Lung (tissue), 12 donors: ENCODE data around the gene RAB11FIP2. TPM values are rescaled to one million over a fixed set of nuclear protein-coding genes. Genes with fewer than 3 reads are reported as not detected.

ENCODE experiments used
- ATAC-seq: fragments of 200-7000 bp; cut with Tn5 transposase; one replicate; pipeline ENCODE4 v1.9.1; 2020; ENCODE audit warnings: moderate number of reproducible peaks; ENCODE audit not compliant: insufficient read depth, low FRiP score
- DNase-seq, 3 donors: peaks; one replicate each; pipeline ENCODE4 v3.0.0-alpha.2; 2013 to 2017
- H3K27ac ChIP-seq, 2 donors: one replicate each; pipeline ENCODE4 v1.5.1; 2013; ENCODE audit warnings: mild to moderate bottlenecking in 2 of 2, moderate library complexity in 2 of 2, control low read depth in 1 of 2, inconsistent platforms in 1 of 2, low read depth in 1 of 2, low read length in 1 of 2
- H3K27me3 ChIP-seq, 3 donors: one replicate each; pipeline ENCODE4 v1.5.1; 2013; ENCODE audit warnings: low read length in 2 of 3; ENCODE audit not compliant: control insufficient read depth in 3 of 3, insufficient read depth in 3 of 3
- H3K36me3 ChIP-seq, 4 donors: one replicate each; pipeline ENCODE4 v1.5.1; 2013; ENCODE audit warnings: low read length in 4 of 4, mild to moderate bottlenecking in 1 of 4, moderate library complexity in 1 of 4; ENCODE audit not compliant: control insufficient read depth in 4 of 4, insufficient read depth in 4 of 4
- H3K4me1 ChIP-seq, 5 donors: one replicate each; pipeline ENCODE4 v1.5.1; 2013; ENCODE audit warnings: low read length in 5 of 5, mild to moderate bottlenecking in 2 of 5, moderate library complexity in 1 of 5; ENCODE audit not compliant: control insufficient read depth in 5 of 5, insufficient read depth in 5 of 5
- H3K4me3 ChIP-seq: one replicate; pipeline ENCODE4 v1.5.1; 2013; ENCODE audit warnings: mild to moderate bottlenecking, control low read depth, moderate library complexity
- H3K9ac ChIP-seq, 2 donors: one replicate each; pipeline ENCODE4 v1.5.1; 2013; ENCODE audit warnings: low read length in 2 of 2, control low read depth in 1 of 2; ENCODE audit not compliant: insufficient read depth in 1 of 2
- H3K9me3 ChIP-seq, 4 donors: one replicate each; pipeline ENCODE4 v1.5.1; 2013; ENCODE audit warnings: low read length in 3 of 4, mild to moderate bottlenecking in 1 of 4, moderate library complexity in 1 of 4; ENCODE audit not compliant: control insufficient read depth in 4 of 4, insufficient read depth in 3 of 4
- CTCF ChIP-seq: IDR thresholded peaks from 2 replicates; pipeline ENCODE4 v1.5.1; 2012; ENCODE audit warnings: mild to moderate bottlenecking; ENCODE audit errors: control extremely low read depth, extremely low read depth
- WGBS, 2 donors: extraction: QIAGEN DNeasy Blood & Tissue Kit; methylation state at CpG; one replicate each; pipeline ENCODE4 v1.1.7; 2013; 5-methylcytosine and 5-hydroxymethylcytosine counted together
- polyA plus RNA-seq, 2 donors: library from polyadenylated mRNA; stranded (reverse); fragments of 200-250 nt; gene quantifications; one replicate each; pipeline ENCODE4 v1.2.1, GENCODE V29; 2013
- total RNA-seq, 2 donors: library from RNA; depleted of rRNA in 1 of 2; stranded (reverse); fragments of >200 nt in 1 of 2; gene quantifications; one replicate each; pipeline ENCODE4 v1.2.1, GENCODE V29; 2014 to 2021
- donor health status: control.
- donor health status: control.
- donor health status: Bipolar disorder and iron deficiency.
- donor health status: healthy.
- donor health status: DM: yes; HTN: yes; CAD: no.

Gene RAB11FIP2
- total and polyA plus RNA-seq, 4 donors: 4.2 to 52.4 (median 12.8) TPM

GRCh38 chr10:117994771-117995170 is 52.0 kb downstream of the RAB11FIP2 start:
- Histone ChIP-seq H3K36me3 (peaks cover 0 to 9% (median 0%) of the 10 kb centered on the region in 4 donors), H3K9me3 (no peaks in the 10 kb centered on the region), H3K27me3 (no peaks in the 10 kb centered on the region), H3K27ac (no peak overlapping the region), H3K4me3 (no peak overlapping the region), H3K9ac (no peak overlapping the region), H3K4me1 (no peaks in the 10 kb centered on the region)
- DNase-seq (no peak), ATAC-seq (no peak)
- no peak for TF ChIP-seq CTCF
- WGBS, 2 donors: 97 to 100% methylated on average over 2 of the region's 2 CpGs

- Histone ChIP-seq H3K9ac (no peak overlapping the region), H3K4me3 (no peak overlapping the region), H3K9me3 (peaks cover 0 to under 1% (median 0%) of the 10 kb centered on the region in 4 donors), H3K4me1 (no peaks in the 10 kb centered on the region), H3K27me3 (no peaks in the 10 kb centered on the region), H3K27ac (no peak overlapping the region), H3K36me3 (peaks cover 0 to 9% (median 0%) of the 10 kb centered on the region in 4 donors)
- DNase-seq (no peak), ATAC-seq (no peak)
- 93% methylated on average over 4 of the region's 4 CpGs for WGBS, 2 donors
- no peak for TF ChIP-seq CTCF
These were observed 53.6 kb downstream of the RAB11FIP2 start for GRCh38 chr10:117993166-117993565.

- H3K4me3 ChIP-seq: no peak overlapping the region
- no peak overlapping the region for H3K9ac ChIP-seq
- no peak for TF ChIP-seq CTCF
- peaks cover 0 to 4% (median 0%) of the 10 kb centered on the region in 4 donors for H3K9me3 ChIP-seq
- peaks cover 0 to 4% (median 0%) of the 10 kb centered on the region in 4 donors for H3K36me3 ChIP-seq
- no peaks in the 10 kb centered on the region for H3K4me1 ChIP-seq
- no peaks in the 10 kb centered on the region for H3K27me3 ChIP-seq
- DNase-seq (no peak), ATAC-seq (no peak)
- H3K27ac ChIP-seq: no peak overlapping the region
- WGBS, 2 donors: 92 to 94% methylated on average over 8 of the region's 8 CpGs
These were observed 55.0 kb downstream of the RAB11FIP2 start for GRCh38 chr10:117991701-117992100.

GRCh38 chr10:117989962-117990361 is 56.8 kb downstream of the RAB11FIP2 start:
- Histone ChIP-seq H3K4me1 (no peaks in the 10 kb centered on the region), H3K4me3 (no peak overlapping the region), H3K9me3 (peaks cover 0 to 4% (median 0%) of the 10 kb centered on the region in 4 donors), H3K9ac (no peak overlapping the region), H3K36me3 (peaks cover 0 to 3% (median 0%) of the 10 kb centered on the region in 4 donors), H3K27me3 (no peaks in the 10 kb centered on the region), H3K27ac (no peak overlapping the region)
- 95 to 97% methylated on average over 4 of the region's 4 CpGs for WGBS, 2 donors
- no peak for TF ChIP-seq CTCF
- no peak for DNase-seq
- ATAC-seq: no peak
